GM23338 (cell line): Measurements from ENCODE around the gene SETD1A.

Source experiments
- CREB1 ChIP-seq: fragments of 250-450 bp; sonication (Bioruptor Pico); IDR thresholded peaks from 2 replicates; pipeline ENCODE4 v1.5.0; 2020; ENCODE audit warnings: low read depth, mild to moderate bottlenecking, moderate library complexity
- EZH2 ChIP-seq: fragments of 200-600 bp; sonication (generic); IDR thresholded peaks from one replicate; pipeline ENCODE4 v1.8.0; 2017; ENCODE audit warnings: antibody characterized with exemption, mild to moderate bottlenecking, low read depth; ENCODE audit not compliant: unreplicated experiment
- EZH2phosphoT487 ChIP-seq: fragments of 200-600 bp; sonication (generic); IDR thresholded peaks from one replicate; pipeline ENCODE4 v1.8.1; 2018; ENCODE audit warnings: antibody characterized with exemption; ENCODE audit not compliant: unreplicated experiment
- JUNB ChIP-seq: IDR thresholded peaks from one replicate; pipeline ENCODE4 v1.6.1; 2016; ENCODE audit warnings: antibody characterized with exemption; ENCODE audit not compliant: unreplicated experiment
- NANOG ChIP-seq: IDR thresholded peaks from 2 replicates; pipeline ENCODE4 v1.6.1; 2016; ENCODE audit warnings: antibody characterized with exemption, borderline replicate concordance
- POLR2AphosphoS5 ChIP-seq: IDR thresholded peaks from 2 replicates; pipeline ENCODE4 v1.6.1; 2016; ENCODE audit warnings: antibody characterized with exemption, low read depth
- STAT1 ChIP-seq: IDR thresholded peaks from one replicate; pipeline ENCODE4 v1.6.1; 2016; ENCODE audit warnings: antibody characterized with exemption; ENCODE audit not compliant: unreplicated experiment
- ZNF331 ChIP-seq: fragments of 250-450 bp; sonication (Bioruptor Pico); IDR thresholded peaks from 2 replicates; pipeline ENCODE4 v1.5.0; 2020; ENCODE audit warnings: low read depth, mild to moderate bottlenecking, moderate library complexity
- TF ChIP-seq, protein P1 (sequence below), 2 experiments: fragments of 200-600 bp in 1 of 2; sonication (generic) in 1 of 2; conservative IDR thresholded peaks; 2 replicates each; pipeline versions ENCODE4 v1.5.1 to v1.6.1; 2016 to 2017; ENCODE audit warnings: antibody characterized with exemption in 2 of 2, low read depth in 2 of 2, mild to moderate bottlenecking in 2 of 2, moderate library complexity in 1 of 2
- TF ChIP-seq, protein P2 (sequence below): IDR thresholded peaks from one replicate; pipeline ENCODE4 v1.6.1; 2018; ENCODE audit warnings: antibody characterized with exemption; ENCODE audit not compliant: unreplicated experiment
- TF ChIP-seq, protein P3 (sequence below): IDR thresholded peaks from 2 replicates; pipeline ENCODE4 v1.6.1; 2016; ENCODE audit warnings: antibody characterized with exemption

GRCh38 chr16:31009120-31009519, 51.6 kb downstream of the SETD1A start:
- TF ChIP-seq POLR2AphosphoS5 (no peak), EZH2 (no peak), CREB1 (CRISPR knock-in tag) (no peak), EZH2phosphoT487 (no peak), ZNF331 (no peak), JUNB (no peak), NANOG (no peak), STAT1 (no peak)
- TF ChIP-seq, protein P1, sequence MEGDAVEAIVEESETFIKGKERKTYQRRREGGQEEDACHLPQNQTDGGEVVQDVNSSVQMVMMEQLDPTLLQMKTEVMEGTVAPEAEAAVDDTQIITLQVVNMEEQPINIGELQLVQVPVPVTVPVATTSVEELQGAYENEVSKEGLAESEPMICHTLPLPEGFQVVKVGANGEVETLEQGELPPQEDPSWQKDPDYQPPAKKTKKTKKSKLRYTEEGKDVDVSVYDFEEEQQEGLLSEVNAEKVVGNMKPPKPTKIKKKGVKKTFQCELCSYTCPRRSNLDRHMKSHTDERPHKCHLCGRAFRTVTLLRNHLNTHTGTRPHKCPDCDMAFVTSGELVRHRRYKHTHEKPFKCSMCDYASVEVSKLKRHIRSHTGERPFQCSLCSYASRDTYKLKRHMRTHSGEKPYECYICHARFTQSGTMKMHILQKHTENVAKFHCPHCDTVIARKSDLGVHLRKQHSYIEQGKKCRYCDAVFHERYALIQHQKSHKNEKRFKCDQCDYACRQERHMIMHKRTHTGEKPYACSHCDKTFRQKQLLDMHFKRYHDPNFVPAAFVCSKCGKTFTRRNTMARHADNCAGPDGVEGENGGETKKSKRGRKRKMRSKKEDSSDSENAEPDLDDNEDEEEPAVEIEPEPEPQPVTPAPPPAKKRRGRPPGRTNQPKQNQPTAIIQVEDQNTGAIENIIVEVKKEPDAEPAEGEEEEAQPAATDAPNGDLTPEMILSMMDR (conservative IDR thresholded peaks at IDR 0.05; ENCODE audit: low read depth in 2 of 2) = no peak
- TF ChIP-seq, protein P2, sequence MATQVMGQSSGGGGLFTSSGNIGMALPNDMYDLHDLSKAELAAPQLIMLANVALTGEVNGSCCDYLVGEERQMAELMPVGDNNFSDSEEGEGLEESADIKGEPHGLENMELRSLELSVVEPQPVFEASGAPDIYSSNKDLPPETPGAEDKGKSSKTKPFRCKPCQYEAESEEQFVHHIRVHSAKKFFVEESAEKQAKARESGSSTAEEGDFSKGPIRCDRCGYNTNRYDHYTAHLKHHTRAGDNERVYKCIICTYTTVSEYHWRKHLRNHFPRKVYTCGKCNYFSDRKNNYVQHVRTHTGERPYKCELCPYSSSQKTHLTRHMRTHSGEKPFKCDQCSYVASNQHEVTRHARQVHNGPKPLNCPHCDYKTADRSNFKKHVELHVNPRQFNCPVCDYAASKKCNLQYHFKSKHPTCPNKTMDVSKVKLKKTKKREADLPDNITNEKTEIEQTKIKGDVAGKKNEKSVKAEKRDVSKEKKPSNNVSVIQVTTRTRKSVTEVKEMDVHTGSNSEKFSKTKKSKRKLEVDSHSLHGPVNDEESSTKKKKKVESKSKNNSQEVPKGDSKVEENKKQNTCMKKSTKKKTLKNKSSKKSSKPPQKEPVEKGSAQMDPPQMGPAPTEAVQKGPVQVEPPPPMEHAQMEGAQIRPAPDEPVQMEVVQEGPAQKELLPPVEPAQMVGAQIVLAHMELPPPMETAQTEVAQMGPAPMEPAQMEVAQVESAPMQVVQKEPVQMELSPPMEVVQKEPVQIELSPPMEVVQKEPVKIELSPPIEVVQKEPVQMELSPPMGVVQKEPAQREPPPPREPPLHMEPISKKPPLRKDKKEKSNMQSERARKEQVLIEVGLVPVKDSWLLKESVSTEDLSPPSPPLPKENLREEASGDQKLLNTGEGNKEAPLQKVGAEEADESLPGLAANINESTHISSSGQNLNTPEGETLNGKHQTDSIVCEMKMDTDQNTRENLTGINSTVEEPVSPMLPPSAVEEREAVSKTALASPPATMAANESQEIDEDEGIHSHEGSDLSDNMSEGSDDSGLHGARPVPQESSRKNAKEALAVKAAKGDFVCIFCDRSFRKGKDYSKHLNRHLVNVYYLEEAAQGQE = no peak
- TF ChIP-seq, protein P3, sequence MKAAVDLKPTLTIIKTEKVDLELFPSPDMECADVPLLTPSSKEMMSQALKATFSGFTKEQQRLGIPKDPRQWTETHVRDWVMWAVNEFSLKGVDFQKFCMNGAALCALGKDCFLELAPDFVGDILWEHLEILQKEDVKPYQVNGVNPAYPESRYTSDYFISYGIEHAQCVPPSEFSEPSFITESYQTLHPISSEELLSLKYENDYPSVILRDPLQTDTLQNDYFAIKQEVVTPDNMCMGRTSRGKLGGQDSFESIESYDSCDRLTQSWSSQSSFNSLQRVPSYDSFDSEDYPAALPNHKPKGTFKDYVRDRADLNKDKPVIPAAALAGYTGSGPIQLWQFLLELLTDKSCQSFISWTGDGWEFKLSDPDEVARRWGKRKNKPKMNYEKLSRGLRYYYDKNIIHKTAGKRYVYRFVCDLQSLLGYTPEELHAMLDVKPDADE = no peak
